Measurements from ENCODE around the gene B4GALT7. TPM values are rescaled to one million over a fixed set of nuclear protein-coding genes. Genes with fewer than 3 reads are reported as not detected.
"Not testable (repeated sequence)": the region's sequence is repeated elsewhere in the genome, so short reads cannot be mapped to it uniquely, and the experiment has no call there.

B4GALT7 gene
- total RNA-seq, 1 experiment from 2014 or later = 15.0 TPM

DNA sequence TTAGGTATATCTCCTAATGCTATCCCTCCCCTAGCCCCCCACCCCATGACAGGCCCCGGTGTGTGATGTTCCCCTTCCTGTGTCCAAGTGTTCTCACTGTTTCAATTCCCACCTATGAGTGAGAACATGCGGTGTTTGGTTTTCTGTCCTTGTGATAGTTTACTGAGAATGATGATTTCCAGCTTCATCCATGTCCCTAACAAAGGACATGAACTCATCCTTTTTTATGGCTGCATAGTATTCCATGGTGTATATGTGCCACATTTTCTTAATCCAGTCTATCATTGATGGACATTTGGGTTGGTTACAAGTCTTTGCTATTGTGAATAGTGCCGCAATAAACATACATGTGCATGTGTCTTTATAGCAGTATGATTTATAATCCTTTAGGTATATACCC is 35.0 kb downstream of the B4GALT7 start:
- H3K9me3 ChIP-seq (ENCODE audit: low read depth, low read length, poor library complexity, severe bottlenecking); H3K27me3 ChIP-seq (replicated peaks; ENCODE audit: insufficient read depth, low read depth, low read length, poor library complexity); H3K36me3 ChIP-seq (ENCODE audit: insufficient read depth, low read length, poor library complexity, severe bottlenecking); H3K4me1 ChIP-seq (ENCODE audit: insufficient read depth, low read length, poor library complexity, severe bottlenecking); DNase-seq (ENCODE audit: low spot score); H3K27ac ChIP-seq (ENCODE audit: low read depth, low read length, poor library complexity, severe bottlenecking); POLR2A ChIA-PET (ENCODE audit: low non-redundant PET); BruUV-seq (replicated peaks); intact Hi-C loops (cut with micrococcal nuclease; ENCODE audit: unreplicated experiment); CTCF ChIA-PET; H3K4me3 ChIP-seq (ENCODE audit: low read depth, low read length, poor library complexity, severe bottlenecking): not testable (repeated sequence)

DNA sequence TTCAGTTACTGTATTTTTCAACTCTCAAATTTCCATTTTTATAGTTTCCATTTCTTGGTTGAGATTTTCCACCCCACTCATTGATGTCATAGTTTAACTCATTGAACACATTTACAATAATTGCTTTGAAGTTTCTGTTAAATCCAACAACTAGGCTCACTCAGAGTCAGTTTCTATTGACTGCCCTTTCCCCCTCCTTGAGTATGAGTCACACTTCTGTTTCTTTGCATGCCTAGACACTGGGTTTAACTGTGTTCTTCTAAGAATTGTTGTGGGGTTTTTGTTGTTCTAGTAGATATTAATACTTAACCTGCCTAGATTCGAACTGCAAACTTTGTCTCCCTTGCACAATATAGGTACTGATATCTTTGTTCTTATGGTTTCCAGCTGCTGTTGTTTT is 45.5 kb downstream of the B4GALT7 start:
- CTCF ChIA-PET; H3K36me3 ChIP-seq (ENCODE audit: insufficient read depth, low read length, poor library complexity, severe bottlenecking); H3K4me3 ChIP-seq (ENCODE audit: low read depth, low read length, poor library complexity, severe bottlenecking); H3K9me3 ChIP-seq (ENCODE audit: low read depth, low read length, poor library complexity, severe bottlenecking); H3K27me3 ChIP-seq (replicated peaks; ENCODE audit: insufficient read depth, low read depth, low read length, poor library complexity); H3K4me1 ChIP-seq (ENCODE audit: insufficient read depth, low read length, poor library complexity, severe bottlenecking); intact Hi-C loops (cut with micrococcal nuclease; ENCODE audit: unreplicated experiment); H3K27ac ChIP-seq (ENCODE audit: low read depth, low read length, poor library complexity, severe bottlenecking); POLR2A ChIA-PET (ENCODE audit: low non-redundant PET); BruUV-seq (replicated peaks); DNase-seq (ENCODE audit: low spot score): not testable (repeated sequence)

DNA sequence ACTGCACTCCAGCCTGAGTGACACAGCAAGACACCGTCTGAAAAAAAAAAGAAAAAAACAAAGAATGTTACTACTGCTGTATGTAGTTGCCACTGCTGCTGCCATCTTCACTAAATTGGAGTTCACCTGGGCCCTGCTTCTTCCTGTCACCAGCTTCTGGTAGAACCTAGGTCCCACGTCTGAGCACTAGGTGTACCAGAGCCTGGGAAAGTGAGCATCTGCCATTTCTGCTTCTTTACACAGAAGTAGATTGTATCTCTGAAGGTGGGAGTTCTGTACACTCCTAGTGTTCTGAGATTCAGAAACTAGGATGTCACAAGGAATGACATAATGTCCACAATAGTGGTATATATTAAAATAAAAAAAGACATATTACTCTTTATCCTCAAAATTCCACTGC is 51.3 kb downstream of the B4GALT7 start:
- CTCF ChIA-PET; H3K4me3 ChIP-seq (ENCODE audit: low read depth, low read length, poor library complexity, severe bottlenecking); intact Hi-C loops (cut with micrococcal nuclease; ENCODE audit: unreplicated experiment); H3K9me3 ChIP-seq (ENCODE audit: low read depth, low read length, poor library complexity, severe bottlenecking); H3K4me1 ChIP-seq (ENCODE audit: insufficient read depth, low read length, poor library complexity, severe bottlenecking); H3K36me3 ChIP-seq (ENCODE audit: insufficient read depth, low read length, poor library complexity, severe bottlenecking); POLR2A ChIA-PET (ENCODE audit: low non-redundant PET); H3K27ac ChIP-seq (ENCODE audit: low read depth, low read length, poor library complexity, severe bottlenecking); H3K27me3 ChIP-seq (replicated peaks; ENCODE audit: insufficient read depth, low read depth, low read length, poor library complexity); BruUV-seq (replicated peaks); DNase-seq (ENCODE audit: low spot score): not testable (repeated sequence)

DNA sequence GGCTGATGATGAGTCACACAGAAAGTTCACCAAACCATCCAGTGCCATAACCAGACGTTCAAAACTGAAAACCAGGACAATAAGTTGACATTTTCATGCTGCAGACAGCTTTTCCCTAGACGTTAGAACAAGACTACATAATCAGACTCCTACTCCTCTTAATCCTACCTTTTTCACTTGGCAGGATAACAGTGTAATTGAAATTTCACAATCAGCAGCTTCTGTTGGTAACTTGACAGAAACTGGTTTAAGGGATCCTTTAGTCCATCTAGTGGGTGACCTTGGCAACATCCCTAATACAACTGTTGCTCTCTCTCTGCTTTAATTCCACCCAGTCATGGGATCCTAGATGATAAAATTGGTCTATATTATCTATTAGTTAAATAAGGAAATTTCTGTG is 57.9 kb downstream of the B4GALT7 start:
- DNase-seq (ENCODE audit: low spot score); H3K27me3 ChIP-seq (replicated peaks; ENCODE audit: insufficient read depth, low read depth, low read length, poor library complexity); CTCF ChIA-PET; H3K4me3 ChIP-seq (ENCODE audit: low read depth, low read length, poor library complexity, severe bottlenecking); H3K4me1 ChIP-seq (ENCODE audit: insufficient read depth, low read length, poor library complexity, severe bottlenecking); H3K36me3 ChIP-seq (ENCODE audit: insufficient read depth, low read length, poor library complexity, severe bottlenecking); H3K9me3 ChIP-seq (ENCODE audit: low read depth, low read length, poor library complexity, severe bottlenecking); intact Hi-C loops (cut with micrococcal nuclease; ENCODE audit: unreplicated experiment); BruUV-seq (replicated peaks); H3K27ac ChIP-seq (ENCODE audit: low read depth, low read length, poor library complexity, severe bottlenecking); POLR2A ChIA-PET (ENCODE audit: low non-redundant PET): not testable (repeated sequence)

DNA sequence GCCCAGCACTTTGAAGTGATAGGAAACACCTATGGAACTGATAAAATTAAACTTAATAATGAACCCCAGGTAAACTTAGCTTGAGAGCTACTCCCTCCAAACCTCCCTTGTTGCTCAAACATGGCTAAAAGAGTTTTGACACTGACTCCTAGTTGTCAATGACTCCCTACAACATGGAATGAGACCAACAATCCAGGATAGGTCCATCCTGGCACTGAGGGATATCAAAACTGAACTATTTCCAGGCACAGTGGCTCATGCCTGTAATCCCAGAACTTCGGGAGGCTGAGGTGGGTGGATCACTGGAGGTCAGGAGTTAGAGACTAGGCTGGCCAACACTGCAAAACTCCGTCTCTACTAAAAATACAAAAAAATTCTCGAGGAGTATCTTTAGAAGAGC is 58.6 kb downstream of the B4GALT7 start:
- H3K9me3 ChIP-seq (ENCODE audit: low read depth, low read length, poor library complexity, severe bottlenecking); H3K4me1 ChIP-seq (ENCODE audit: insufficient read depth, low read length, poor library complexity, severe bottlenecking); POLR2A ChIA-PET (ENCODE audit: low non-redundant PET); DNase-seq (ENCODE audit: low spot score); BruUV-seq (replicated peaks); H3K27me3 ChIP-seq (replicated peaks; ENCODE audit: insufficient read depth, low read depth, low read length, poor library complexity); intact Hi-C loops (cut with micrococcal nuclease; ENCODE audit: unreplicated experiment); H3K4me3 ChIP-seq (ENCODE audit: low read depth, low read length, poor library complexity, severe bottlenecking); H3K27ac ChIP-seq (ENCODE audit: low read depth, low read length, poor library complexity, severe bottlenecking); H3K36me3 ChIP-seq (ENCODE audit: insufficient read depth, low read length, poor library complexity, severe bottlenecking); CTCF ChIA-PET: not testable (repeated sequence)

Other genes with a start within 250 kb of the B4GALT7 start
- 97.7 and 98.4 TPM in 2 replicates for gene LMAN2, start 248.5 kb upstream of the B4GALT7 start, total RNA-seq (2021)
- gene RGS14, start 242.2 kb upstream of the B4GALT7 start, total RNA-seq (2021) = 3.1 and 6.5 TPM in 2 replicates
- not detected in 2 replicates for gene SLC34A1, start 215.7 kb upstream of the B4GALT7 start, total RNA-seq (2021)
- not detected in 2 replicates for gene PFN3, start 199.5 kb upstream of the B4GALT7 start, total RNA-seq (2021)
- 0.81 TPM in 1 of 2 replicates, not detected in the other for gene F12, start 190.6 kb upstream of the B4GALT7 start, total RNA-seq (2021)
- 32.1 and 38.1 TPM in 2 replicates for gene GRK6, start 173.5 kb upstream of the B4GALT7 start, total RNA-seq (2021)
- 3.0 and 5.3 TPM in 2 replicates for gene PRR7, start 153.3 kb upstream of the B4GALT7 start, total RNA-seq (2021)
- 271 and 286 TPM in 2 replicates for gene DBN1, start 126.5 kb upstream of the B4GALT7 start, total RNA-seq (2021)
- gene PDLIM7, start 102.5 kb upstream of the B4GALT7 start, total RNA-seq (2021) = 116 and 132 TPM in 2 replicates
- gene DOK3, start 90.3 kb upstream of the B4GALT7 start, total RNA-seq (2021) = 13.1 and 15.0 TPM in 2 replicates
- gene DDX41, start 83.2 kb upstream of the B4GALT7 start, total RNA-seq (2021) = 82.3 and 87.7 TPM in 2 replicates
- gene FAM193B, start 45.6 kb upstream of the B4GALT7 start, total RNA-seq (2021) = 43.8 and 53.5 TPM in 2 replicates
- gene TMED9, start 7.9 kb upstream of the B4GALT7 start, total RNA-seq (2021) = 88.6 and 90.1 TPM in 2 replicates
- not detected in 2 replicates for gene FAM153A, start 182.8 kb downstream of the B4GALT7 start, total RNA-seq (2021)